Coronary artery (tissue), 2 donors: Measurements from ENCODE around the gene TMC2.

ENCODE experiments used
- DNase-seq: peaks from one replicate; pipeline ENCODE4 v3.0.0-alpha.2; 2017; ENCODE audit warnings: low spot score
- H3K27ac ChIP-seq, 2 donors: fragments of 200-600 bp; sonication (generic); one replicate each; pipeline ENCODE4 v1.5.1; 2016 to 2019
- H3K4me3 ChIP-seq: fragments of 200-600 bp; sonication (generic); 2 replicates; pipeline ENCODE4 v1.5.1; 2016; ENCODE audit warnings: mild to moderate bottlenecking, moderate library complexity
- CTCF ChIP-seq: fragments of 200-600 bp; sonication (generic); IDR thresholded peaks from one replicate; pipeline ENCODE4 v1.5.1; 2019; ENCODE audit warnings: antibody characterized with exemption

The TMC2 gene

GRCh38 chr20:2542361-2542760, 6.0 kb downstream of the TMC2 start:
- Histone ChIP-seq H3K4me3 (no peak overlapping the region), H3K27ac (no peak overlapping the region)
- no peak for TF ChIP-seq CTCF
- no peak for DNase-seq

GRCh38 chr20:2544211-2544610, 7.8 kb downstream of the TMC2 start:
- DNase-seq, result no peak
- TF ChIP-seq CTCF, result no peak
- Histone ChIP-seq H3K27ac (no peak overlapping the region), H3K4me3 (no peak overlapping the region)

- no peak overlapping the region for H3K4me3 ChIP-seq
- DNase-seq, result no peak
- H3K27ac ChIP-seq, result no peak overlapping the region
- TF ChIP-seq CTCF, result no peak
These were observed 9.2 kb downstream of the TMC2 start for GRCh38 chr20:2545594-2545993.

DNA sequence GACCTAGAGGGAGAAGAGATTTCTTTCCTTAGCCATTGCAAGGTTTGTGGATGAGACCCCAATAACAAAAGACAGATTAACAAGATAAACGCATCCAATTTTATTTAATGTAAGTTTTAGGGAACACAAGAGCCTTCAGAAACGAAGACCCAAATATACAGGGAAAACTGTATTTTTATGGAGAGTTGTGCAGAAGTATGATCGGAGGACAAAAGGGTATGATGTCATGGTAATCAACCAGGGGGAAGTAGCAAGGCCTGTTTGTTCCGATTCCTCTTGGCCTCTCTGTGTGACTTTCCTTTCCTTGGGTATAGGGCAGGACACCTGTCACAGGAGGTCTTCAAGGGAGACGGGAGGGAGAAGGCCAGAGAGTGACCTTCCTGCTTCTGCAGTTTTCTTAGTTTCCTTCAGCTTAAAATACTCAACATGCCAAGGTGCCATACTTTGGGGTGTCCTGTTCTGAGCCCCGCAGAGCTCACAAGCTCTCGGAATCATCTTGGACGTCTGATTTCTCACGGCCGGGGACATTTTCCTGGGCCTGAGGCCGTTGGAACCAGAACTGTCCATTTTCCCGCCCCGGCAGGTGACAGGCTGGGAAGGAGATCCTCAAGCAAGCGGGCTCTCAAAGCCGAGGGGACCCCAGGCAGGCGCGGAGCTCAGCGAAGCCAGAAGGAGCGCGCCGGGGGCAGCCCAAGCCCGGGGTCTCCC, 21.7 kb downstream of the TMC2 start:
- Histone ChIP-seq H3K27ac (no peak overlapping the region), H3K4me3 (peak overlapping the region; percentile 51)
- no peak for TF ChIP-seq CTCF
- no peak for DNase-seq

- Histone ChIP-seq H3K27ac (no peak overlapping the region), H3K4me3 (peak overlapping the region; percentile 51)
- no peak for TF ChIP-seq CTCF
- no peak for DNase-seq
These were observed 22.4 kb downstream of the TMC2 start for GRCh38 chr20:2558581-2559278.

DNA sequence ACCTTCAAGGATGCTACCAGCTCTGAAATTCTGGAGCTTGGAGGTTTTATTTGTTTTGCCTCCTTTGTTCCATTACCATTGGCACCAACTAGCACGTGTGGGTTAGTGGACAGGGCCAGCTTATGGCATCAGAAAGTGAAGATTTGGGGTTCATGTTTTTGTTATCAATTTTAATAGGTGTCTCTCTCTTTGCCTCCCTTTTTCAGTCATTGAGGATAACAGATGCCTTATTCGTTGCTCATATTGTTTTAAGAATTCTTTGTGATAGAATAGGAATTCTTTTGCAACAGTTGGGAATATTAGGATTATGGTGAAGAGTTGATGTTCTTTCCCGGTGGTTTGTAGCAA, 22.9 kb downstream of the TMC2 start:
- TF ChIP-seq CTCF, result no peak
- Histone ChIP-seq H3K27ac (no peak overlapping the region), H3K4me3 (peak overlapping the region; percentile 51)
- no peak for DNase-seq

DNA sequence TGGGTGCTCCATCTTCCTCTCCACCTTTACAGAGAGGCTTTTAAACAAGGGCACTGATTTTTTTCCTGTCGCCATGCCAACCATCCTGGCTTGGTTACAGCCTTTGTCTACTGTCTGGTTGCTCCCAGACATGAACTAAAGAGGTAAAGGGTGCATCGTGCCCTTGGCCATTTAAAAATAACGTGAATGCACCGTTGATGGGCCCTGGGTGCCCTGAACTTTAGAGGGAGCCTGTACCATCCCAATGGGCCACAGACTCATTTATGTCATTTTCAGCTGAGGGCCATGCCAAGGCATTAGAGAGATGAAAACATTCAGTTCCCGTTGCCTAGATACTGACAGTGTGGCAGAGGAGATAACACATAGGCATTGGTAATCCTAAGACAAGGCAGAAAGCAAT, 23.3 kb downstream of the TMC2 start:
- Histone ChIP-seq H3K27ac (no peak overlapping the region), H3K4me3 (no peak overlapping the region)
- TF ChIP-seq CTCF, result no peak
- no peak for DNase-seq
